Type B pancreatic cell (in vitro differentiated cells): ENCODE data around the gene CSF2RB. TPM values are rescaled to one million over a fixed set of nuclear protein-coding genes. Genes with fewer than 3 reads are reported as not detected.

ENCODE experiments used
- DNase-seq: peaks from one replicate; pipeline ENCODE4 v3.0.0; 2021; ENCODE audit warnings: mixed read lengths; ENCODE audit not compliant: unreplicated experiment; ENCODE audit errors: extremely low spot score
- H3K27ac Mint-ChIP-seq: 2 replicates; pipeline ENCODE4 v1.8.0; 2021; ENCODE audit warnings: mild to moderate bottlenecking, mixed read lengths
- H3K27me3 Mint-ChIP-seq: 2 replicates; pipeline ENCODE4 v1.8.0; 2021; ENCODE audit warnings: mixed read lengths
- H3K36me3 Mint-ChIP-seq: 2 replicates; pipeline ENCODE4 v1.8.0; 2021; ENCODE audit warnings: mixed read lengths
- H3K4me1 Mint-ChIP-seq: one replicate; pipeline ENCODE4 v1.8.0; 2021; ENCODE audit warnings: mixed read lengths; ENCODE audit not compliant: unreplicated experiment
- H3K4me3 Mint-ChIP-seq: 2 replicates; pipeline ENCODE4 v1.8.0; 2021; ENCODE audit warnings: mild to moderate bottlenecking, mixed read lengths
- H3K9me3 Mint-ChIP-seq: 2 replicates; pipeline ENCODE4 v1.8.0; 2021; ENCODE audit warnings: mixed read lengths
- total RNA-seq: library from RNA; stranded (reverse); gene quantifications from 2 replicates; pipeline ENCODE4 v1.2.1, GENCODE V29; 2021; ENCODE audit warnings: low replicate concordance
- TF ChIP-seq, protein P1 (sequence below): fragments of 200-600 bp; sonication (generic); conservative IDR thresholded peaks from 2 replicates; pipeline ENCODE4 v1.5.0; 2021; ENCODE audit warnings: antibody characterized with exemption, mild to moderate bottlenecking

The CSF2RB gene
- total RNA-seq, 1 donor from 2014 or later, result 0.72 TPM

DNA sequence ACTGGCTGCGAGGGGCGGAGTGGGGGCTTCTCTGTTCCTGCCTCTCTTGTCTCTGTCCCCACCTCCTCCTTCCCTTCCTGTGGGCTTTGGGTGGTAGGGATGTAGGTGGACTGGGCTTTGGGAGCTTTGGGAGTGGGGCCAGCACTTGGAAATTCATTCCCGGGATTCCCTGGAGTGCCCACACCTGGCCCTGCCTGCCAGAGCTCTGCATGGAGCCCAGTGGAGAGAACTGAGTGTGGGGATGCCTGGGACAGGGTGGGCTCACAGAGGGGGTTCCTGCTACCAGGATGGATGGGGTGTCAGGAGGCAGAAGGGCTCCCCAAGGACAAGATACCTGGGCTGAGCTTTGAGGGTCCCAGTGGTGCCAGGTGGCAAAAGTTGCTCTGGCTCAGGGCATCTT, 22.3 kb downstream of the CSF2RB start:
- H3K27ac Mint-ChIP-seq, result no peak overlapping the region
- H3K4me1 Mint-ChIP-seq, result no peaks in the 10 kb centered on the region
- H3K9me3 Mint-ChIP-seq, result no peaks in the 10 kb centered on the region
- TF ChIP-seq, protein P1, sequence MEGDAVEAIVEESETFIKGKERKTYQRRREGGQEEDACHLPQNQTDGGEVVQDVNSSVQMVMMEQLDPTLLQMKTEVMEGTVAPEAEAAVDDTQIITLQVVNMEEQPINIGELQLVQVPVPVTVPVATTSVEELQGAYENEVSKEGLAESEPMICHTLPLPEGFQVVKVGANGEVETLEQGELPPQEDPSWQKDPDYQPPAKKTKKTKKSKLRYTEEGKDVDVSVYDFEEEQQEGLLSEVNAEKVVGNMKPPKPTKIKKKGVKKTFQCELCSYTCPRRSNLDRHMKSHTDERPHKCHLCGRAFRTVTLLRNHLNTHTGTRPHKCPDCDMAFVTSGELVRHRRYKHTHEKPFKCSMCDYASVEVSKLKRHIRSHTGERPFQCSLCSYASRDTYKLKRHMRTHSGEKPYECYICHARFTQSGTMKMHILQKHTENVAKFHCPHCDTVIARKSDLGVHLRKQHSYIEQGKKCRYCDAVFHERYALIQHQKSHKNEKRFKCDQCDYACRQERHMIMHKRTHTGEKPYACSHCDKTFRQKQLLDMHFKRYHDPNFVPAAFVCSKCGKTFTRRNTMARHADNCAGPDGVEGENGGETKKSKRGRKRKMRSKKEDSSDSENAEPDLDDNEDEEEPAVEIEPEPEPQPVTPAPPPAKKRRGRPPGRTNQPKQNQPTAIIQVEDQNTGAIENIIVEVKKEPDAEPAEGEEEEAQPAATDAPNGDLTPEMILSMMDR, result no peak
- H3K27me3 Mint-ChIP-seq, result no peaks in the 10 kb centered on the region
- H3K36me3 Mint-ChIP-seq, result no peaks in the 10 kb centered on the region
- H3K4me3 Mint-ChIP-seq, result no peak overlapping the region
- DNase-seq, result no peak

DNA sequence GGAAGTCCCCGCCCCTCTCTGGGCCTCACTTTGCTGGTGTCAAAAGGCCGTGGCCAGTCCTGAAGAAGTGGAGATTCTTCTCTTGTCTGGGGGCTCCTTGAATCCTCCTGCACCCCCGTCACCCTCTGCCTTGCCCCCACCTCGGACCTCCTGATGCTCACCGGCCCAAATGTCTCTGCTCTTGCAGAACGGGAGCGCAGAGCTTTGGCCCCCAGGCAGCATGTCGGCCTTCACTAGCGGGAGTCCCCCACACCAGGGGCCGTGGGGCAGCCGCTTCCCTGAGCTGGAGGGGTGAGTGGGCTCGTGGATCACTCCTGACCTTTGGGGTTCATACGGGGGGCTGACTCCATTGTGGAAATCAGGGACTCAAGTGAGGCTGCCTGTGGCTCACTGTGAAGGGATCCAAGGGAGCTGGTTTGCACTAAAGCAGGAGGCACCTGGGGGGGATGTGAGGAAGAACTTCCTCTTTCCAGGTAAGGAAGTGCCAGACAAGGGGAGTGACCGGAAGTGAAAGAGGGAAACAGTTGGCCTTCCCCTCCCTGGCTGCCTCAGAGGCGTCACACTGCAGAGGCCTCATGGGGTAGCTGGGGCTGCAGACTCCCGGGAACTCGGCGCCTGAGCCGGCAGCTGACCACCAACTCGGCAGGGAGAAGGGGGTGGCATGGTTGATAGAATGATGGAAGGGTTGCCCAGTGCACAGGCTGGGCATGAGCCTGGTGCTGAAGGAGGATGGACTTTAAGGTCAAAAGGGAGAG, 23.1 kb downstream of the CSF2RB start:
- TF ChIP-seq, protein P1, result no peak
- Mint-ChIP-seq H3K9me3 (no peaks in the 10 kb centered on the region), H3K4me1 (no peaks in the 10 kb centered on the region), H3K4me3 (no peak overlapping the region), H3K27me3 (no peaks in the 10 kb centered on the region), H3K36me3 (no peaks in the 10 kb centered on the region), H3K27ac (no peak overlapping the region)
- no peak for DNase-seq

DNA sequence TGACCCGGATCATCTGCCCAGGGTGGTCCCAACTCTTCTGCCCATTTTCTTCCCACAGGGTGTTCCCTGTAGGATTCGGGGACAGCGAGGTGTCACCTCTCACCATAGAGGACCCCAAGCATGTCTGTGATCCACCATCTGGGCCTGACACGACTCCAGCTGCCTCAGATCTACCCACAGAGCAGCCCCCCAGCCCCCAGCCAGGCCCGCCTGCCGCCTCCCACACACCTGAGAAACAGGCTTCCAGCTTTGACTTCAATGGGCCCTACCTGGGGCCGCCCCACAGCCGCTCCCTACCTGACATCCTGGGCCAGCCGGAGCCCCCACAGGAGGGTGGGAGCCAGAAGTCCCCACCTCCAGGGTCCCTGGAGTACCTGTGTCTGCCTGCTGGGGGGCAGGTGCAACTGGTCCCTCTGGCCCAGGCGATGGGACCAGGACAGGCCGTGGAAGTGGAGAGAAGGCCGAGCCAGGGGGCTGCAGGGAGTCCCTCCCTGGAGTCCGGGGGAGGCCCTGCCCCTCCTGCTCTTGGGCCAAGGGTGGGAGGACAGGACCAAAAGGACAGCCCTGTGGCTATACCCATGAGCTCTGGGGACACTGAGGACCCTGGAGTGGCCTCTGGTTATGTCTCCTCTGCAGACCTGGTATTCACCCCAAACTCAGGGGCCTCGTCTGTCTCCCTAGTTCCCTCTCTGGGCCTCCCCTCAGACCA, 24.0 kb downstream of the CSF2RB start:
- TF ChIP-seq, protein P1, result no peak
- H3K4me1 Mint-ChIP-seq, result no peaks in the 10 kb centered on the region
- no peaks in the 10 kb centered on the region for H3K36me3 Mint-ChIP-seq
- H3K9me3 Mint-ChIP-seq, result no peaks in the 10 kb centered on the region
- H3K4me3 Mint-ChIP-seq, result no peak overlapping the region
- H3K27me3 Mint-ChIP-seq, result peaks cover 2% of the 10 kb centered on the region
- DNase-seq, result no peak
- H3K27ac Mint-ChIP-seq, result no peak overlapping the region

DNA sequence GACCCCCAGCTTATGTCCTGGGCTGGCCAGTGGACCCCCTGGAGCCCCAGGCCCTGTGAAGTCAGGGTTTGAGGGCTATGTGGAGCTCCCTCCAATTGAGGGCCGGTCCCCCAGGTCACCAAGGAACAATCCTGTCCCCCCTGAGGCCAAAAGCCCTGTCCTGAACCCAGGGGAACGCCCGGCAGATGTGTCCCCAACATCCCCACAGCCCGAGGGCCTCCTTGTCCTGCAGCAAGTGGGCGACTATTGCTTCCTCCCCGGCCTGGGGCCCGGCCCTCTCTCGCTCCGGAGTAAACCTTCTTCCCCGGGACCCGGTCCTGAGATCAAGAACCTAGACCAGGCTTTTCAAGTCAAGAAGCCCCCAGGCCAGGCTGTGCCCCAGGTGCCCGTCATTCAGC, 24.6 kb downstream of the CSF2RB start:
- Mint-ChIP-seq H3K4me3 (no peak overlapping the region), H3K9me3 (no peaks in the 10 kb centered on the region), H3K27me3 (peaks cover 3% of the 10 kb centered on the region), H3K27ac (no peak overlapping the region), H3K36me3 (no peaks in the 10 kb centered on the region), H3K4me1 (no peaks in the 10 kb centered on the region)
- no peak for DNase-seq
- TF ChIP-seq, protein P1, result no peak

DNA sequence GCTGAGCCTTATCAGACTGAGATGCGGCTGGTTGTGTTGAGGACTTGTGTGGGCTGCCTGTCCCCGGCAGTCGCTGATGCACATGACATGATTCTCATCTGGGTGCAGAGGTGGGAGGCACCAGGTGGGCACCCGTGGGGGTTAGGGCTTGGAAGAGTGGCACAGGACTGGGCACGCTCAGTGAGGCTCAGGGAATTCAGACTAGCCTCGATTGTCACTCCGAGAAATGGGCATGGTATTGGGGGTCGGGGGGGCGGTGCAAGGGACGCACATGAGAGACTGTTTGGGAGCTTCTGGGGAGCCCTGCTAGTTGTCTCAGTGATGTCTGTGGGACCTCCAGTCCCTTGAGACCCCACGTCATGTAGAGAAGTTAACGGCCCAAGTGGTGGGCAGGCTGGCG, 25.5 kb downstream of the CSF2RB start:
- no peaks in the 10 kb centered on the region for H3K9me3 Mint-ChIP-seq
- no peak overlapping the region for H3K27ac Mint-ChIP-seq
- H3K36me3 Mint-ChIP-seq, result no peaks in the 10 kb centered on the region
- no peaks in the 10 kb centered on the region for H3K4me1 Mint-ChIP-seq
- DNase-seq, result no peak
- H3K4me3 Mint-ChIP-seq, result no peak overlapping the region
- H3K27me3 Mint-ChIP-seq, result peaks cover 3% of the 10 kb centered on the region
- TF ChIP-seq, protein P1, result no peak
